ENCODE results near the gene MRPS35. TPM values are rescaled to one million over a fixed set of nuclear protein-coding genes. Genes with fewer than 3 reads are reported as not detected.
A peak's percentile ranks its signal among the peaks of the same experiment; 100 is the strongest.

The MRPS35 gene
- polyA plus RNA-seq, 6 donors from 2014 or later: 64.8 to 83.5 (median 72.0) TPM

GRCh38 chr12:27769142-27769673 is 58.6 kb downstream of the MRPS35 start:
- H3K36me3 Mint-ChIP-seq: no peaks in the 10 kb centered on the region
- no peaks in the 10 kb centered on the region for H3K27me3 Mint-ChIP-seq
- ATAC-seq (ENCODE audit: low read depth in 2 of 2): no peak
- H3K27ac Mint-ChIP-seq: no peak overlapping the region
- H3K4me3 Mint-ChIP-seq: no peak overlapping the region
- no peaks in the 10 kb centered on the region for H3K9me3 Mint-ChIP-seq
- no peaks in the 10 kb centered on the region for H3K4me1 Mint-ChIP-seq
- DNase-seq: no peak

DNA sequence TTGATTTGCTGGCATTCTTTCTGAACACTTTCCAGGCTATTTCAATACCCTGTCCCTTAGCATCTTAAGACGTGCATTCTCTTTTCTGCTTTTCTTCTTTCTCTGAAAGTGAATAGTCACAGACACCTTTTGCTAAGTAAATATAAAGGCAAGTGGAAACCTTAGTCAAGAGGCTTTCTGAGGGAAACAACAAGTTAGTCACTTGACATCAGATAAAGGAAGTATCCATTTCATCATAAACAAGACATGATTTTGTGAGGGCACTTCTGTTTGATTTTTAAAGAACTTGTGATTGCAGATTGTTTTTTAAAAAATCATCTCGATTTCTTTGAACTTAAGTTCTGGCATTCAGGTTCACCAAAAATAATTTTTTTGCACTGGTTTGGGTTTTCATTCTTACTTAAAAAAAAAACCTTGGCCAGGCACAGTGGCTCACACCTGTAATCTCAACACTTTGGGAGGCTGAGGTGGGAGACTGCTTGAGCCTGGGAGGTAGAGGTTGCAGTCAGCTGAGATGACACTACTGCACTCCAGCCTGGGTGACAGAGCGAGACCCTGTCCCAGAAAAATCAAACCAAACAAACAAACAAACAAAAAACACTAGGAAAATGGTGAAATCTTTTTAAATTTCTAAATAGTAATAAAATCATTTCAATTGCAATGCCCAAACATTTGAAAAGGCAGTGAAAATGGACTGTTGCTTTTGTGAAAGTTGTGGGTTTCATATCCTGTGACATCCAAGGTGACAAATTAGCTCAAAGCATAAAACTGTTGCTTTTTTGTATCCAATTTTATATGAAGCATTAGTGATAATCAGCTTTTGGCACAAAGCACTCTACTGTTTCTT is 61.1 kb downstream of the MRPS35 start:
- no peak for ATAC-seq (ENCODE audit: low read depth in 2 of 2)
- DNase-seq: no peak
- Mint-ChIP-seq H3K27ac (no peak overlapping the region), H3K9me3 (no peaks in the 10 kb centered on the region), H3K27me3 (no peaks in the 10 kb centered on the region), H3K4me1 (no peaks in the 10 kb centered on the region), H3K36me3 (no peaks in the 10 kb centered on the region), H3K4me3 (no peak overlapping the region)

- Mint-ChIP-seq H3K4me3 (no peak overlapping the region), H3K27me3 (no peaks in the 10 kb centered on the region), H3K4me1 (no peaks in the 10 kb centered on the region), H3K27ac (no peak overlapping the region), H3K9me3 (no peaks in the 10 kb centered on the region), H3K36me3 (no peaks in the 10 kb centered on the region)
- ATAC-seq (ENCODE audit: low read depth in 2 of 2) (no peak), DNase-seq (no peak)
These were observed 61.9 kb downstream of the MRPS35 start for GRCh38 chr12:27772328-27773049.

- DNase-seq: no peak
- H3K4me1 Mint-ChIP-seq: peaks cover 12 to 20% (median 16%) of the 10 kb centered on the region in 3 donors
- ATAC-seq (ENCODE audit: low read depth in 2 of 2): no peak
- H3K4me3 Mint-ChIP-seq: peak overlapping the region in 1 of 8 donors; percentile 73
- no peaks in the 10 kb centered on the region for H3K9me3 Mint-ChIP-seq
- no peaks in the 10 kb centered on the region for H3K27me3 Mint-ChIP-seq
- H3K36me3 Mint-ChIP-seq: no peaks in the 10 kb centered on the region
- peak overlapping the region in 1 of 6 donors; percentile 45 for H3K27ac Mint-ChIP-seq
These were observed 66.5 kb downstream of the MRPS35 start for GRCh38 chr12:27777141-27777540.

DNA sequence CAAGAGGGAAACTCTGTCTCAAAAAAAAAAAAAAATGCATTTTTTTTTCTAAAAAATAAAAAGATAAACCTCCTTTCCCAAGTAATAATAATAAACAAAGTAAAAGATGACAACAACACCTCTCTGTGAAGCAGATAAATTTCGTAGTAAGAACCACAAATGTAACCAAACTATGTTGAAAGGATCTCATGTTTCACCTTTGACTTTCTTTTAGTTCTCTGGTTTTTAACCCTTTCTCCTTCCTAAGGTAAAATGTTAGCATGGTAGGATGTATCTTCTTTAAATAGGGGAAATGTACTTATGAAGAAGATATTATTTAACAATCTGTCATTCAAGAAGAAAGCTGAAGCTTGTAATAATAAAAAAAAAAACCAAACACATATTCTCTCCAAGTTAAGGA is 67.6 kb downstream of the MRPS35 start:
- no peak for DNase-seq
- ATAC-seq (ENCODE audit: low read depth in 2 of 2): no peak
- H3K27me3 Mint-ChIP-seq: no peaks in the 10 kb centered on the region
- peak overlapping the region in 5 of 8 donors; percentile 23 to 94 (median 86) for H3K4me3 Mint-ChIP-seq
- no peaks in the 10 kb centered on the region for H3K36me3 Mint-ChIP-seq
- no peaks in the 10 kb centered on the region for H3K9me3 Mint-ChIP-seq
- peaks cover 12 to 21% (median 20%) of the 10 kb centered on the region in 3 donors for H3K4me1 Mint-ChIP-seq
- H3K27ac Mint-ChIP-seq: peak overlapping the region in 1 of 6 donors; percentile 52

GRCh38 chr12:27779416-27779919 is 68.8 kb downstream of the MRPS35 start:
- ATAC-seq (ENCODE audit: low read depth in 2 of 2) (peak; percentile 32 to 49), DNase-seq (no peak)
- no peaks in the 10 kb centered on the region for H3K36me3 Mint-ChIP-seq
- no peaks in the 10 kb centered on the region for H3K9me3 Mint-ChIP-seq
- peak overlapping the region; percentile 84 to 94 (median 88) for H3K4me3 Mint-ChIP-seq
- peaks cover 15 to 23% (median 22%) of the 10 kb centered on the region in 3 donors for H3K4me1 Mint-ChIP-seq
- no peaks in the 10 kb centered on the region for H3K27me3 Mint-ChIP-seq
- peak overlapping the region in 5 of 6 donors; percentile 37 to 80 (median 64) for H3K27ac Mint-ChIP-seq

DNA sequence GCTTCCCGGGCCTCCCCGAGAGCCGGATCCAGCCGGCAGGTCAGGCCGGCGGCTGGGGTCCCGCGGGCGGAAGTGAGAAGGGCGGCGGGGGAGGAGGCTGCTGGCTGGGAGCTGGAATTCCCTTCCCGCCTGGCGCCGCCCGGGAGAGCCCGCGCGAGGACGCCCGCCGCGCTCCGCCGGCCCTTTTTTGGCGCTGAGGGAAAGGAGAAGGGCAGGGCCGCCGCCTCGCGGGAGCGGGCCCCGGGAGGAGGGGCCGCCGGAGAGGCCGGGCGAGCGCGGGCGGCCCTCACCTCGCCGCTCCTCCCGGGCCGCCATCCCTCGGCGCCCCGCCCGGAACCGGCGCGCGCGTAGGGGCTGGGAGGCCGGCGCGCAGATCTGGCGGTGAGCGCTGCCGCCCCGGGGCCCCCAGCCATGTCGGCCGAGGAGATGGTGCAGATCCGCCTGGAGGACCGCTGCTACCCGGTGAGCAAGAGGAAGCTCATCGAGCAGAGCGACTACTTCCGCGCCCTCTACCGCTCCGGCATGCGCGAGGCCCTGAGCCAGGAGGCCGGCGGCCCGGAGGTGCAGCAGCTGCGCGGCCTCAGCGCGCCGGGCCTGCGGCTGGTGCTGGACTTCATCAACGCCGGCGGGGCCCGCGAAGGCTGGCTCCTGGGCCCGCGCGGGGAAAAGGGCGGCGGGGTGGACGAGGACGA is 69.4 kb downstream of the MRPS35 start, which contains the start of the genes KLHL42 and MANSC4:
TSS of gene KLHL42 (plus strand) at position 314 of the 692 bp plus-strand sequence. CDS start at position 412, 98 bp downstream.
TSS of gene MANSC4 (minus strand) at position 317 of the 692 bp plus-strand sequence. CDS start 8,960 bp downstream, outside the sequence.
- DNase-seq (peak; percentile 70), ATAC-seq (ENCODE audit: low read depth in 2 of 2) (peak; percentile 88 to 90)
- Mint-ChIP-seq H3K36me3 (no peaks in the 10 kb centered on the region), H3K27me3 (no peaks in the 10 kb centered on the region), H3K4me3 (peak within 1 kb of the TSS; percentile 84 to 94 (median 88)), H3K9me3 (no peaks in the 10 kb centered on the region), H3K4me1 (peaks cover 15 to 27% (median 22%) of the 10 kb centered on the region in 3 donors), H3K27ac (peak within 1 kb of the TSS; percentile 37 to 80 (median 64))

- H3K36me3 Mint-ChIP-seq: no peaks in the 10 kb centered on the region
These were observed 70.2 kb downstream of the MRPS35 start for GRCh38 chr12:27780612-27781408.

DNA sequence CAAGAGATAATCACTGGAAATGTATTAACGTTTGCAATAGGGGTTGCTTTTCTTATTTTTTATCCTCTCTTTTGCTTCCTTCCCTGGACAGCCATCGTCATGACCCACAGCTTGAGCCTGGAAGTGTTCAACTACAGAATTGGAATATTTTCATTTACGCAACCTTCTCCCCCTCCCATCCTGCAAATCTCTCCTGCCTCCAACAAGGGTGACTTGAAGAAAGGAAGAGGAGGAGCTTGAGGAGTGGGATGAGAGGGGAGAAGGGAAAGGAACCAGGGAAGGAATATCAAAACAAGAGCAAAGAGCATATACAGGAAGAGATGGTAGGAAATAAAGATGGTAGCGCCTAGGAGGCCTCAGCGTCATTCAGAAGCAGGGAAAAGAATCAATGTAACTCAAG is 71.0 kb downstream of the MRPS35 start:
- no peak for ATAC-seq (ENCODE audit: low read depth in 2 of 2)
- DNase-seq: no peak
- H3K9me3 Mint-ChIP-seq: no peaks in the 10 kb centered on the region
- H3K4me3 Mint-ChIP-seq: peak overlapping the region; percentile 79 to 92 (median 84)
- H3K4me1 Mint-ChIP-seq: peaks cover 15 to 37% (median 26%) of the 10 kb centered on the region in 3 donors
- H3K27me3 Mint-ChIP-seq: no peaks in the 10 kb centered on the region
- H3K27ac Mint-ChIP-seq: no peak overlapping the region
- no peaks in the 10 kb centered on the region for H3K36me3 Mint-ChIP-seq

More at GRCh38 chr12:27780612-27781408, 70.2 kb downstream of the MRPS35 start:
- peak; percentile 16 to 17 for ATAC-seq (ENCODE audit: low read depth in 2 of 2)
- peak overlapping the region; percentile 79 to 92 (median 85) for H3K4me3 Mint-ChIP-seq
- peak overlapping the region in 4 of 6 donors; percentile 43 to 65 (median 54) for H3K27ac Mint-ChIP-seq
- H3K9me3 Mint-ChIP-seq: no peaks in the 10 kb centered on the region
- H3K27me3 Mint-ChIP-seq: no peaks in the 10 kb centered on the region
- no peak for DNase-seq
- H3K4me1 Mint-ChIP-seq: peaks cover 15 to 34% (median 22%) of the 10 kb centered on the region in 3 donors

DNA sequence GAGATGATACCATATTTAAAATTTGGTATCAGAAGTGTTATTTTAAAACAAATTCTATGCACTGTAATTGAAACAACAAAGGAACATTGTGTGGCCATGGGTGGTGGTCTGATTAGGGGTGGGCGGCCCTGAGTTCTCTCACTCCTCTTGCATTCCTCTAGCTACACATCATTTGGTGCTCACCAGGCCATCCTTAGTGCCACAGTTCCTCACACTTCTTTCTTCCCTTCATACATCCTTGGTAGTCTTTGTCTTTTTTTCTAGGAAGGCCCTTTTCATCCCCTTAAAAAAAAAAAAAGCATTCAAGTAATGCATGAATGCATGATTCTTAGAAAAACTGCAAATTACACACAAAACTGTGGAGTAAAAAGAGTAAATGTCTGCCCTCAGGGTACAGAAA is 71.8 kb downstream of the MRPS35 start:
- ATAC-seq (ENCODE audit: low read depth in 2 of 2) (no peak), DNase-seq (no peak)
- Mint-ChIP-seq H3K4me3 (peak overlapping the region in 5 of 8 donors; percentile 10 to 79 (median 16)), H3K9me3 (no peaks in the 10 kb centered on the region), H3K4me1 (peaks cover 15 to 37% (median 26%) of the 10 kb centered on the region in 3 donors), H3K27me3 (no peaks in the 10 kb centered on the region), H3K27ac (no peak overlapping the region), H3K36me3 (no peaks in the 10 kb centered on the region)

- ATAC-seq (ENCODE audit: low read depth in 2 of 2): no peak
- peak overlapping the region in 1 of 6 donors; percentile 36 for H3K27ac Mint-ChIP-seq
- peaks cover 10 to 27% (median 18%) of the 10 kb centered on the region in 3 donors for H3K4me1 Mint-ChIP-seq
- H3K9me3 Mint-ChIP-seq: no peaks in the 10 kb centered on the region
- DNase-seq: no peak
- H3K27me3 Mint-ChIP-seq: no peaks in the 10 kb centered on the region
- H3K36me3 Mint-ChIP-seq: peaks cover 0 to 3% of the 10 kb centered on the region in 2 donors
- no peak overlapping the region for H3K4me3 Mint-ChIP-seq
These were observed 75.4 kb downstream of the MRPS35 start for GRCh38 chr12:27785882-27786570.
